Tongue (tissue), 2 donors: Measurements from ENCODE around the gene RAB8A. TPM values are rescaled to one million over a fixed set of nuclear protein-coding genes. Genes with fewer than 3 reads are reported as not detected.
"Not testable (repeated sequence)": the region's sequence is repeated elsewhere in the genome, so short reads cannot be mapped to it uniquely, and the experiment has no call there.

Source experiments
- DNase-seq: peaks from one replicate; pipeline ENCODE4 v3.0.0-alpha.2; 2015
- total RNA-seq: library from RNA; depleted of rRNA; stranded (reverse); fragments of >200 nt; gene quantifications from one replicate; pipeline ENCODE4 v1.2.3, GENCODE V29; 2014

Gene RAB8A
- total RNA-seq, 1 donor from 2014 or later, result 36.4 TPM

- no peak for DNase-seq
These were observed 30.4 kb downstream of the RAB8A start for GRCh38 chr19:16142032-16142580.

GRCh38 chr19:16143399-16144215 lies 31.9 kb downstream of the RAB8A start, which contains the start of gene HSH2D:
TSS of gene HSH2D (plus strand) at chr19:16143685. CDS start at chr19:16148751, 5,066 bp downstream.
- no peak for DNase-seq

GRCh38 chr19:16144216-16144581 lies 32.5 kb downstream of the RAB8A start:
- no peak for DNase-seq

GRCh38 chr19:16146112-16146511 lies 34.4 kb downstream of the RAB8A start:
- no peak for DNase-seq

GRCh38 chr19:16148443-16149229 lies 36.9 kb downstream of the RAB8A start:
- DNase-seq, result no peak

- DNase-seq, result no peak
These were observed 42.1 kb downstream of the RAB8A start for GRCh38 chr19:16153582-16154336.

GRCh38 chr19:16154557-16154956 lies 42.9 kb downstream of the RAB8A start:
- no peak for DNase-seq

GRCh38 chr19:16155128-16155527 lies 43.4 kb downstream of the RAB8A start:
- DNase-seq, result no peak

GRCh38 chr19:16156904-16157303 lies 45.2 kb downstream of the RAB8A start:
- no peak for DNase-seq

GRCh38 chr19:16157601-16158000 lies 45.9 kb downstream of the RAB8A start:
- no peak for DNase-seq

GRCh38 chr19:16159655-16160054 lies 48.0 kb downstream of the RAB8A start:
- DNase-seq, result no peak

GRCh38 chr19:16160445-16160942 lies 48.8 kb downstream of the RAB8A start:
- DNase-seq, result no peak

- no peak for DNase-seq
These were observed 49.4 kb downstream of the RAB8A start for GRCh38 chr19:16160943-16161560.

GRCh38 chr19:16161840-16162239 lies 50.2 kb downstream of the RAB8A start:
- DNase-seq, result no peak

- DNase-seq, result no peak
These were observed 52.7 kb downstream of the RAB8A start for GRCh38 chr19:16164222-16164890.

- DNase-seq, result no peak
These were observed 54.7 kb downstream of the RAB8A start for GRCh38 chr19:16166417-16166816.

GRCh38 chr19:16167055-16167454 lies 55.4 kb downstream of the RAB8A start:
- DNase-seq, result no peak

GRCh38 chr19:16168465-16169081 lies 56.9 kb downstream of the RAB8A start:
- DNase-seq, result no peak

- DNase-seq, result no peak
These were observed 58.4 kb downstream of the RAB8A start for GRCh38 chr19:16170134-16170533.

- no peak for DNase-seq
These were observed 64.3 kb downstream of the RAB8A start for GRCh38 chr19:16175954-16176353.

GRCh38 chr19:16178866-16179265 lies 67.2 kb downstream of the RAB8A start:
- not testable (repeated sequence) for DNase-seq
